ENCODE measurements around the gene SLC45A2.
A peak's percentile ranks its signal among the peaks of the same experiment; 100 is the strongest.

The SLC45A2 gene

GRCh38 chr5:33937017-33937706 lies 47.3 kb downstream of the SLC45A2 start:
- no peak for DNase-seq (ENCODE audit: extremely low read depth, insufficient read length)
- H3K27me3 ChIP-seq (replicated peaks; ENCODE audit: control insufficient read depth, insufficient read depth, low read length), result no peaks in the 10 kb centered on the region
- H3K36me3 ChIP-seq (ENCODE audit: control insufficient read depth, insufficient read depth, low read length), result no peaks in the 10 kb centered on the region
- H3K4me3 ChIP-seq (replicated peaks; ENCODE audit: low read depth, low read length), result no peak overlapping the region
- TF ChIP-seq CTCF (IDR thresholded peaks at IDR 0.05; ENCODE audit: insufficient read depth, low read length, poor library complexity, severe bottlenecking), result no peak

DNA sequence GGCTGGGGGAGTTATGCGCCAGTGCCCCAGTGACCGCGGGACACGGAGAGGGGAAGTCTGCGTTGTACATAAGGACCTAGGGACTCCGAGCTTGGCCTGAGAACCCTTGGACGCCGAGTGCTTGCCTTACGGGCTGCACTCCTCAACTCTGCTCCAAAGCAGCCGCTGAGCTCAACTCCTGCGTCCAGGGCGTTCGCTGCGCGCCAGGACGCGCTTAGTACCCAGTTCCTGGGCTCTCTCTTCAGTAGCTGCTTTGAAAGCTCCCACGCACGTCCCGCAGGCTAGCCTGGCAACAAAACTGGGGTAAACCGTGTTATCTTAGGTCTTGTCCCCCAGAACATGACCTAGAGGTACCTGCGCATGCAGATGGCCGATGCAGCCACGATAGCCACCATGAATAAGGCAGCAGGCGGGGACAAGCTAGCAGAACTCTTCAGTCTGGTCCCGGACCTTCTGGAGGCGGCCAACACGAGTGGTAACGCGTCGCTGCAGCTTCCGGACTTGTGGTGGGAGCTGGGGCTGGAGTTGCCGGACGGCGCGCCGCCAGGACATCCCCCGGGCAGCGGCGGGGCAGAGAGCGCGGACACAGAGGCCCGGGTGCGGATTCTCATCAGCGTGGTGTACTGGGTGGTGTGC lies 48.0 kb downstream of the SLC45A2 start, which contains the start of gene RXFP3:
Gene RXFP3, plus strand, starts transcription at position 6 of the 636 bp plus-strand sequence. Its CDS starts 355 bp downstream, at position 361.
- TF ChIP-seq CTCF (IDR thresholded peaks at IDR 0.05; ENCODE audit: insufficient read depth, low read length, poor library complexity, severe bottlenecking), result no peak
- Histone ChIP-seq H3K27me3 (replicated peaks; ENCODE audit: control insufficient read depth, insufficient read depth, low read length) (no peaks in the 10 kb centered on the region), H3K4me3 (replicated peaks; ENCODE audit: low read depth, low read length) (peak within 1 kb of the TSS; percentile 43), H3K36me3 (ENCODE audit: control insufficient read depth, insufficient read depth, low read length) (no peaks in the 10 kb centered on the region)
- DNase-seq (ENCODE audit: extremely low read depth, insufficient read length), result no peak

DNA sequence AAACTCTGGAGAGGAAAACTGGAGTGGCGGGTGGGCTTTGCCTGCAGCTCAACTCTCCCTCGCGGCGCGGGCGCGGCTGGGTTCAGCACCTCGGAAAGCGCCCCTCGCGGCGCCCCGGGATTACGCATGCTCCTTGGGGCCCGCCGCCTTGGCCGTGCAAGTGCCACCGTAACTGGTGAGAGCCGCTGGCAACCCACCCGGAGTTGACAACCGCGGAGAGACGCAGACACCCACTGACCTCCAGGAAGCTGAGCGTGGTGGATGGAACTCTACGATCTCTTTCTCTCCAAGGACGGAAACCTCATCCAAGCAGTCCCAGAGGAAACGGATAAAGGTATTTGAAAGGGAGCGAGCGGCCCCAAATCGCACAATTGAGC lies 48.5 kb downstream of the SLC45A2 start:
- TF ChIP-seq CTCF (IDR thresholded peaks at IDR 0.05; ENCODE audit: insufficient read depth, low read length, poor library complexity, severe bottlenecking), result no peak
- Histone ChIP-seq H3K36me3 (ENCODE audit: control insufficient read depth, insufficient read depth, low read length) (no peaks in the 10 kb centered on the region), H3K4me3 (replicated peaks; ENCODE audit: low read depth, low read length) (peak overlapping the region; percentile 43), H3K27me3 (replicated peaks; ENCODE audit: control insufficient read depth, insufficient read depth, low read length) (no peaks in the 10 kb centered on the region)
- DNase-seq (ENCODE audit: extremely low read depth, insufficient read length), result peak; percentile 72

DNA sequence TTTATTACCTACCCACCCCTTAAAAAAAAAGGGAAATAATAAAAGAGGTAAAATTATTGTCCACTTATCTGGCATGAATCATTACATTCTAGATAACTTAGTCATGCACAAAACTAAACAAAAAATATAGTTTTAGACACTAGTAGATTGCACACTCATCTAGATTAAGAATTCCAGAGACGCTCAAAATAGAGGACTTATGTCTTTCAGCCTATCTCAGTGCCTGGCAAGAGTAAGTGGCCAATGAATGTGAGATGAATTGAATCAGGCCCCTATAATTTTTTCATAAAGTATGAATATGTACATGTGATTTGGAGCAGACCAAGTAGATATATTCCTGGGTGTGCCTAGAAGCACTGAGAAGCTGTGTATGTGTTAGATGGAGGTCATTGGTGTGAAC lies 50.3 kb downstream of the SLC45A2 start:
- no peak for DNase-seq (ENCODE audit: extremely low read depth, insufficient read length)
- H3K36me3 ChIP-seq (ENCODE audit: control insufficient read depth, insufficient read depth, low read length), result no peaks in the 10 kb centered on the region

DNA sequence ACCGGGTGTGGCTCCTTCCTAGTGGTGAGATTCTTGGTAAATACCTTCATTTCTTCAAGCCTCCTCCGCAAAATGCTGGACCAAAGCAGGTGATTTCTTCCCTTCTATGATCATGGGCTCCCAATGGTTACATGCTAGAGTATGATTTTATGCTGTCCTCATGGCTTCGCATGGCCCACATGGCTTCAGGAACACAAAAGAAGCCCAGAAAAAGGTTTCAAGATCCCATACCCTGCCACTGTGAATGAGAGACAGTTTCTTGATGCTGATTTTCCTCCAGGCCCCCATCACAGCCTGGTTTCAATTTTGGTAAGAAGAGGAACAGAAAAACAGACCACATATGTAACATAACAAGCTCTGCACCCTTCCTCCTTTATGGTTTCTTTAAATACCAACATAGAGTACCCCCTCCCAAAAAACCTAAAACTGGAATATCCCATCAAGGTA lies 50.7 kb downstream of the SLC45A2 start:
- Histone ChIP-seq H3K36me3 (ENCODE audit: control insufficient read depth, insufficient read depth, low read length) (no peaks in the 10 kb centered on the region), H3K27me3 (replicated peaks; ENCODE audit: control insufficient read depth, insufficient read depth, low read length) (no peaks in the 10 kb centered on the region), H3K4me3 (replicated peaks; ENCODE audit: low read depth, low read length) (no peak overlapping the region)
- DNase-seq (ENCODE audit: extremely low read depth, insufficient read length), result peak; percentile 83
- TF ChIP-seq CTCF (IDR thresholded peaks at IDR 0.05; ENCODE audit: insufficient read depth, low read length, poor library complexity, severe bottlenecking), result no peak

More for the DNA sequence above, 50.3 kb downstream of the SLC45A2 start:
- no peaks in the 10 kb centered on the region for H3K27me3 ChIP-seq (replicated peaks; ENCODE audit: control insufficient read depth, insufficient read depth, low read length)
- TF ChIP-seq CTCF (IDR thresholded peaks at IDR 0.05; ENCODE audit: insufficient read depth, low read length, poor library complexity, severe bottlenecking), result no peak
- H3K4me3 ChIP-seq (replicated peaks; ENCODE audit: low read depth, low read length), result no peak overlapping the region
